Small intestine (tissue), 7 donors: ENCODE results near the gene TGFBR3L. TPM values are rescaled to one million over a fixed set of nuclear protein-coding genes. Genes with fewer than 3 reads are reported as not detected.

Experiments
- DNase-seq, 2 donors: peaks; one replicate each; pipeline versions ENCODE4 v3.0.0 to v3.0.0-alpha.2; 2013
- FAIRE-seq: peaks from 2 replicates; lab custom pipeline; 2012; peaks lifted over from hg19 to GRCh38; lab: Jason Lieb, UNC
- H3K27ac ChIP-seq, 3 donors: one replicate each; pipeline ENCODE4 v1.5.1; 2013; ENCODE audit warnings: low read length in 2 of 3, mild to moderate bottlenecking in 2 of 3, control low read depth in 1 of 3, inconsistent platforms in 1 of 3, low read depth in 1 of 3, moderate library complexity in 1 of 3
- H3K27me3 ChIP-seq, 3 donors: one replicate each; pipeline ENCODE4 v1.6.1; 2013; ENCODE audit warnings: low read length in 3 of 3, inconsistent platforms in 1 of 3; ENCODE audit not compliant: control insufficient read depth in 3 of 3, insufficient read depth in 3 of 3
- H3K36me3 ChIP-seq, 3 donors: one replicate each; pipeline ENCODE4 v1.6.1; 2013; ENCODE audit warnings: low read length in 3 of 3, inconsistent platforms in 1 of 3, low read depth in 1 of 3, mild to moderate bottlenecking in 1 of 3, moderate library complexity in 1 of 3; ENCODE audit not compliant: control insufficient read depth in 3 of 3, insufficient read depth in 2 of 3
- H3K4me1 ChIP-seq, 3 donors: one replicate each; pipeline ENCODE4 v1.6.1; 2013; ENCODE audit warnings: low read length in 2 of 3, inconsistent platforms in 1 of 3, low read depth in 1 of 3, mild to moderate bottlenecking in 1 of 3, moderate library complexity in 1 of 3; ENCODE audit not compliant: control insufficient read depth in 3 of 3, insufficient read depth in 2 of 3
- H3K4me3 ChIP-seq, 3 donors: one replicate each; pipeline ENCODE4 v1.5.1; 2013; ENCODE audit warnings: low read length in 3 of 3, control low read depth in 1 of 3, inconsistent platforms in 1 of 3, low read depth in 1 of 3, mild to moderate bottlenecking in 1 of 3, moderate library complexity in 1 of 3
- H3K9me3 ChIP-seq, 2 donors: one replicate each; pipeline ENCODE4 v1.6.1; 2013; ENCODE audit warnings: low read depth in 1 of 2, low read length in 1 of 2; ENCODE audit not compliant: control insufficient read depth in 2 of 2, insufficient read depth in 1 of 2
- WGBS, 3 donors: extraction: QIAGEN DNeasy Blood & Tissue Kit; methylation state at CpG; one replicate each; pipeline ENCODE4 v1.1.7; 2013; 5-methylcytosine and 5-hydroxymethylcytosine counted together
- polyA plus RNA-seq, 4 donors: library from polyadenylated mRNA; stranded (reverse) in 3 of 4; unstranded in 1 of 4; fragments of 200-250 nt in 3 of 4; fragments of 120-200 nt in 1 of 4; gene quantifications; one replicate each; pipeline versions ENCODE4 v1.2.1 to v1.2.3, GENCODE V29; 2013
- donor health status: healthy with polysubstance abuse.
- donor health status: control.
- donor health status: control.
- donor health status: Bipolar disorder and iron deficiency.
- donor health status: healthy.

The TGFBR3L gene
- polyA plus RNA-seq, 4 donors = 0.21 to 1.4 TPM; not detected in 2

DNA sequence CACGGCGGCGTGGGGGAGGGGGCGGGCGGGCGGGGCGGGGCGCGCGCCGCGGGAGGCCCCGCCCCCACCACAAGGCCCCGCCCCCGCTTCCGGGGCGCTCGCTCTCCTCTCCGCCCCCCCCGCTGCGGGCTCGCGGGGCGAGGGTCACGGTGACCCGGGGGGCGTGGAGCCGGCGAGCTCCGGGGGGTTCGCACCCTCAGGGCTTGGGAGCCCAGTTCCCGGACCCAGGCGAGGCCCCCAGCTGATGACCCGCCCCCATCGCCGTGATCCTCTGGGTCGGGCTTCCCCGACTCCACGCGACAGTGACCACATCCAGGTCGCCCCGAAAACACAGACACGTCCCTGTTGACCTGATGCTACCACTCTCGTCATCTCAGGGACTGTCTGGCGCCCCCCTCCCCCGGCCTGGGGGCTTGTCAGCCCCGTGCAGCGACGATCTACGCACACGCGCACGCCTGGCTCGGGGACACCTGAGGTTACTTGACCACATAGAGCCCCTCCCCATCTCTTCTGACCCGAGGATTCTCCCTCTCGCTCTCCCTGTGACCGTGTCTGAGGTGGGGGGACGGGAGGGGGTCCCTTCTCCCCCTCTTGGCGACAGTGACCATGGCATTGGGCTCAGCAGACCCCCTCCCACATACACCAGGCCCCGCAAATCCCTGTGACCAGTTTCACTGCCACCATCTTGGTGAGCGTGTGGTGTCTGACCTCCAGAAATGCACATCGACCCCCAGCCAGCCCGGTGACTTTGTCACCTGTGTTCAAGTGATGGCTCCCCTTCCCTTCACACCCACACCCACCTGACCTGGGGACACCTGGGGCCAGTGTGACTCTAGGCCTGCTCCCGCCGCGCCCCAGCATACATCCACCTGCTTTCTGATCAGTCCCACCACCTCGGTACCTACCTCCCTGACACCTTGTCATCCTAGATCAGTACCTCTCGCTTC is 10.3 kb upstream of the TGFBR3L start:
- Histone ChIP-seq H3K36me3 (peaks cover 0 to 43% (median 5%) of the 10 kb centered on the region in 3 donors), H3K27me3 (no peaks in the 10 kb centered on the region), H3K4me3 (peak overlapping the region; percentile 56 to 81 (median 73)), H3K27ac (peak overlapping the region; percentile 52 to 93 (median 87)), H3K9me3 (no peaks in the 10 kb centered on the region), H3K4me1 (peaks cover 0 to 22% (median 4%) of the 10 kb centered on the region in 3 donors)
- 8 to 9% (median 9%) methylated on average over 32 to 68 of the region's 68 CpGs for WGBS, 3 donors
- peak; percentile 49 to 73 for DNase-seq
- no peak for FAIRE-seq

GRCh38 chr19:7905268-7905667 is 9.4 kb upstream of the TGFBR3L start:
- DNase-seq (no peak), FAIRE-seq (no peak)
- H3K4me3 ChIP-seq = peak overlapping the region in 2 of 3 donors; percentile 56 to 73

GRCh38 chr19:7905859-7906258 is 8.8 kb upstream of the TGFBR3L start:
- Histone ChIP-seq H3K9me3 (no peaks in the 10 kb centered on the region), H3K27me3 (no peaks in the 10 kb centered on the region), H3K4me3 (no peak overlapping the region), H3K4me1 (peaks cover 0 to 22% (median 4%) of the 10 kb centered on the region in 3 donors), H3K27ac (no peak overlapping the region), H3K36me3 (peaks cover 5 to 56% (median 7%) of the 10 kb centered on the region in 3 donors)
- no peak for FAIRE-seq
- 84 to 90% (median 87%) methylated on average over 10 of the region's 10 CpGs for WGBS, 3 donors
- no peak for DNase-seq

More at GRCh38 chr19:7905268-7905667, 9.4 kb upstream of the TGFBR3L start:
- WGBS, 3 donors = 67 to 76% (median 72%) methylated on average over 9 to 10 of the region's 10 CpGs
- no peaks in the 10 kb centered on the region for H3K27me3 ChIP-seq
- H3K9me3 ChIP-seq = no peaks in the 10 kb centered on the region
- no peak overlapping the region for H3K27ac ChIP-seq
- peaks cover 0 to 22% (median 4%) of the 10 kb centered on the region in 3 donors for H3K4me1 ChIP-seq
- peaks cover 3 to 51% (median 5%) of the 10 kb centered on the region in 3 donors for H3K36me3 ChIP-seq

DNA sequence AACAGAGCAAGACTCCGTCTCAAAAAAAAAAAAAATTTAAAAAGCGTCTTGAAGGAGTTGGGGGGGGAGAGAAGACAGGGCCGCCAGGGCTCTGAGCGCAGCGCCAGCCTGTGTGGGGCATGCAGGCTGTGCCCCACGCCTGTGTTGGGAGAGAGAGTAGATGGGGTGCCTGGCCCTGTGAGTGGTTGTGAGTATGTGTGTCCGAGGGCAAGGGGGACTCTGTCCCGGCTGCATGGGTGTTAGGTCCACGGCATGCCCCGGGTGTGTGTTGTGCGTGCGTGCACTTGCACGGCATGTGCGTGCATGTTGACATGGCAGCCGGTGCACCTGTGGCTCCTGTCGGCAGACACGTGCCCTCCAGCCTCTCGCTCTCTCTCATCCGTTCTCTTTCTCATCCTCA is 7.5 kb upstream of the TGFBR3L start:
- Histone ChIP-seq H3K4me1 (peaks cover 0 to 22% (median 4%) of the 10 kb centered on the region in 3 donors), H3K9me3 (no peaks in the 10 kb centered on the region), H3K27ac (no peak overlapping the region), H3K27me3 (no peaks in the 10 kb centered on the region), H3K36me3 (peaks cover 5 to 69% (median 18%) of the 10 kb centered on the region in 3 donors), H3K4me3 (no peak overlapping the region)
- 91 to 93% (median 92%) methylated on average over 19 of the region's 19 CpGs for WGBS, 3 donors
- DNase-seq (no peak), FAIRE-seq (no peak)

DNA sequence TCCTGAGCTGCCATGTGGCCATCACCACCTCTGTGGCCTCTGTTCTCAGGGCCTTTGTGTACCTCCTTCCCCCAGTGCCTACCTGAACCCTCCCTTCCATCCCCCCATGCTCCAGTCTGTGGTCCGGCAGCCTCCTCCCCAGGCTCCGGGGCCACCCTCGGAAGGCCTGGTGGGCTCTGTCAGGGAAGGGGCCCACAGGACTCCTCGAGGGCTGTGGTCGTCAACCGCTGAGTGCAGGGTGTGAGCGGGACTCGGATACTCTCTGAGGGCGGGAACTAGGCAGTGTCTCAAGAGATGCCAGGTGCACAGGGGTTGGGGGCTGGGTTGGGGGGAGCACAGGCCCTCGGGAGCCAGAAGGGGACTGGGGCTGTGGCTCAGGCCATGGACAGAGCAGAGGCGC is 7.1 kb upstream of the TGFBR3L start:
- 90 to 95% (median 91%) methylated on average over 11 of the region's 11 CpGs for WGBS, 3 donors
- DNase-seq = no peak
- Histone ChIP-seq H3K27me3 (no peaks in the 10 kb centered on the region), H3K27ac (no peak overlapping the region), H3K9me3 (no peaks in the 10 kb centered on the region), H3K36me3 (peaks cover 5 to 72% (median 18%) of the 10 kb centered on the region in 3 donors), H3K4me1 (peaks cover 0 to 20% (median 4%) of the 10 kb centered on the region in 3 donors), H3K4me3 (no peak overlapping the region)
- FAIRE-seq = no peak

DNA sequence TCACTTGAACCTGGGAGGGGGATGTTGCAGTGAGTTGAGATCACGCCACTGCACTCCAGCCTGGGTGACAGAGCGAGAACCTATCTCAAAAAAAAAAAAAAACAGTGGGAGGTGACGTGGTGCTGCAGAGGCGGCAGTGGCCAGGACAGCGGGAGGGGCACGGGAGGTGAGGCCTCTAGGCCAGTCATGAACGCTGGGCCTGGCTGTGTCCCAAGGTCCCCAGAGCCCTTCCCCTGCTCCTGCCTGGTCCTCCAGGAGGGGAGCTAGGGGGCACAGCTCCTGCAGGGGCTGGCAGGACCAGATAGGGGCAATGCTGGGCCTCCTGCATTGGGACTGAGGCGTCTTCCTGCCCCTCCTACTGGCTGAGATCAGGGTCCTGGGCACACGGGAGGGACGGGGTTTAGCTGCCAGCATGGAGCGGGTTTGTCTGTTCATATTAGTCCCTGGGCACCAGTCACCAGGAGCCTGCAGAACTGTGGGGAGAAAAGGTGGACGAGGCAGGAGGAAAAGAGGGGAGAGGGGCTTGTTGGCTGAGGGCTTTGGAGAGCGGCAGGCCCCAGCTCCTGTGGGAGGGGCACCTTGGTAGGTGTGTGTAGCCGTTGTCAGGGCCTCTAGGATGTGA is 6.4 kb upstream of the TGFBR3L start:
- DNase-seq = no peak
- Histone ChIP-seq H3K36me3 (peaks cover 8 to 79% (median 18%) of the 10 kb centered on the region in 3 donors), H3K4me3 (no peak overlapping the region)

DNA sequence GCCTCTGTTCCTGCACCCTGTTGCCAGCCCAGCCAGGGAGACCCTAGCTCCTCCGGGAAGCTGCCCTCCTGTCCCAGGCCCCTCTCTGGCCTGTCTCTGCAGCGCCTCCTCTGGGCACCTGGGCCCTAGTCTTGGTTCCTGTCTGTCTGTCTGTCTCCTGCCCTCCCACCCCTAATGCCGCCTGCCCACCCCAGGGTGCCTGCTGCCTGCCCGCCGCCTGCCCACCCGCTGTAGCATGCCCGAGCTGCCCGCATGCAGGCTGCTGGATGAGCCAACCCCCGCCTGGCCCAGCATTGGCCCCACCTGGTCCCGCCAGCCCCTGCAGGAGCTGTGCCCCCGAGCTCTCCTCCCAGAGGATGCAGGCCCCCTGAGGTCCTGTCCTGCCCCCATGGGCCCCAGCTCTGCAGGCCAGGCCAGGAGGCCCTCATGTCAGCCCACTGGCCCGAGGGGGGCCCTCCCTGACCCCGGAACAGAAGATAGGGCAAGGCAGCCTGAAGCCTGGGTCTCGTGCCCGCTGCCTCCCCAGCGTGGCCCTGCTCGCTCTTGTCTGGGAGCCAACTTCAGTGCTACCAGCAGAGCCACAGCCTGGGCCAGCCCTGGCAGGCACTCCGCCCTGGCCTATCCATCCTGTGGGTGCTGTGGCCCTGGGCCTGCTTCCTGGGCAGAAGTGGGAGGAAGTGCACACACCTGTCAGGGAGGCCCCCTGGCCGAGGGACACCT is 5.7 kb upstream of the TGFBR3L start:
- DNase-seq = no peak
- 89 to 93% (median 92%) methylated on average over 17 to 19 of the region's 19 CpGs for WGBS, 3 donors
- H3K4me3 ChIP-seq = no peak overlapping the region

More for the DNA sequence above, 6.4 kb upstream of the TGFBR3L start:
- peaks cover 0 to 14% (median 0%) of the 10 kb centered on the region in 3 donors for H3K4me1 ChIP-seq
- no peaks in the 10 kb centered on the region for H3K9me3 ChIP-seq
- WGBS, 3 donors = 78 to 83% (median 80%) methylated on average over 14 of the region's 14 CpGs
- FAIRE-seq = no peak
- H3K27ac ChIP-seq = no peak overlapping the region
- H3K27me3 ChIP-seq = no peaks in the 10 kb centered on the region

More for the DNA sequence above, 5.7 kb upstream of the TGFBR3L start:
- Histone ChIP-seq H3K4me1 (peaks cover 0 to 13% (median 0%) of the 10 kb centered on the region in 3 donors), H3K27ac (no peak overlapping the region), H3K9me3 (no peaks in the 10 kb centered on the region), H3K36me3 (peaks cover 8 to 81% (median 18%) of the 10 kb centered on the region in 3 donors), H3K27me3 (no peaks in the 10 kb centered on the region)
- no peak for FAIRE-seq
